HepG2 (cell line): Measurements from ENCODE around the gene RAP2C. TPM values are rescaled to one million over a fixed set of nuclear protein-coding genes. Genes with fewer than 3 reads are reported as not detected.

Experiments used
- ASH2L ChIP-seq: fragments of 300-600, 200-600 bp; sonication (generic); IDR thresholded peaks from 2 replicates; pipeline ENCODE4 v1.7.0; 2017; ENCODE audit warnings: low read depth, mild to moderate bottlenecking, moderate library complexity, mixed read lengths, low read length; ENCODE audit not compliant: insufficient read length
- GABPA ChIP-seq, 2 experiments: IDR thresholded peaks; 2 replicates each; pipeline ENCODE4 v1.6.1; 2011 to 2016; ENCODE audit warnings: low read depth in 2 of 2, low read length in 1 of 2, missing biosample characterization in 1 of 2, missing genetic modification characterization in 1 of 2
- KMT2B ChIP-seq: IDR thresholded peaks from 2 replicates; pipeline ENCODE4 v1.6.1; 2016; ENCODE audit warnings: missing genetic modification reagents, missing compliant biosample characterization
- MBD4 ChIP-seq: IDR thresholded peaks from 2 replicates; pipeline ENCODE4 v1.6.1; 2012; ENCODE audit warnings: low read length, inconsistent platforms, borderline replicate concordance
- RELA ChIP-seq: sonication (generic); formaldehyde crosslinking; IDR thresholded peaks from 2 replicates; pipeline ENCODE4 v1.4.0; 2020; ENCODE audit warnings: missing genetic modification reagents
- SP2 ChIP-seq: sonication (generic); formaldehyde crosslinking; IDR thresholded peaks from 2 replicates; pipeline ENCODE4 v1.5.1; 2020; ENCODE audit warnings: mild to moderate bottlenecking, missing genetic modification reagents
- TGIF2 ChIP-seq: IDR thresholded peaks from 2 replicates; pipeline ENCODE4 v1.6.1; 2016; ENCODE audit warnings: control low read depth, missing compliant biosample characterization
- TP53 ChIP-seq: sonication (generic); formaldehyde crosslinking; conservative IDR thresholded peaks from 2 replicates; pipeline ENCODE4 v1.4.0; 2020; ENCODE audit warnings: missing genetic modification reagents
- ZNF256 ChIP-seq: sonication (generic); formaldehyde crosslinking; conservative IDR thresholded peaks from 2 replicates; pipeline ENCODE4 v1.4.0; 2020; ENCODE audit warnings: missing genetic modification reagents
- ZNF510 ChIP-seq: sonication (generic); formaldehyde crosslinking; IDR thresholded peaks from 2 replicates; pipeline ENCODE4 v1.4.0; 2020; ENCODE audit warnings: low read depth, mild to moderate bottlenecking, missing genetic modification reagents
- ZNF777 ChIP-seq: sonication (generic); formaldehyde crosslinking; IDR thresholded peaks from 2 replicates; pipeline ENCODE4 v1.4.0; 2020; ENCODE audit warnings: missing genetic modification reagents
- polyA plus RNA-seq, 8 experiments: library from polyadenylated mRNA; depleted of rRNA in 3 of 8; stranded (reverse) in 7 of 8; unstranded in 1 of 8; fragments of >200 nt; fragmentation: Illumina TruSeq in 4 of 8; extraction: Trizol in 4 of 8; gene quantifications; 2 replicates each; pipeline versions ENCODE4 v1.2.1 to v1.2.3, GENCODE V29; 2011 to 2016; ENCODE audit warnings: low read depth in 4 of 8, missing spikeins in 1 of 8, mixed read lengths in 1 of 8; ENCODE audit not compliant: insufficient read depth in 1 of 8
- total RNA-seq, 5 experiments: library from RNA; depleted of rRNA; stranded (reverse); fragments of >200 nt; fragmentation: Illumina TruSeq; extraction: Trizol; gene quantifications; 2 replicates each; pipeline ENCODE4 v1.2.3, GENCODE V29; 2016; ENCODE audit warnings: low read depth in 1 of 5
- TF ChIP-seq, protein P1 (sequence below): IDR thresholded peaks from 2 replicates; pipeline ENCODE4 v1.4.0; 2020; ENCODE audit warnings: mild to moderate bottlenecking, missing genetic modification reagents
- TF ChIP-seq, protein P2 (sequence below), 2 experiments: sonication (generic) in 1 of 2; formaldehyde crosslinking in 1 of 2; IDR thresholded peaks; 2 replicates each; pipeline versions ENCODE4 v1.4.0 to v1.6.1; 2018 to 2020; ENCODE audit warnings: missing genetic modification reagents in 2 of 2, borderline replicate concordance in 1 of 2, low read depth in 1 of 2, mild to moderate bottlenecking in 1 of 2, missing biosample characterization in 1 of 2
- TF ChIP-seq, protein P3 (sequence below): IDR thresholded peaks from 2 replicates; pipeline ENCODE4 v1.6.1; 2016; ENCODE audit warnings: low read depth
- TF ChIP-seq, protein P4 (sequence below): sonication (generic); formaldehyde crosslinking; IDR thresholded peaks from 2 replicates; pipeline ENCODE4 v1.4.0; 2020; ENCODE audit warnings: mild to moderate bottlenecking, missing genetic modification reagents
- TF ChIP-seq, protein P5 (sequence below): IDR thresholded peaks from 2 replicates; pipeline ENCODE4 v1.6.1; 2016; ENCODE audit warnings: low read depth, borderline replicate concordance
- TF ChIP-seq, protein P6 (sequence below), 2 experiments: fragments of 450-650 bp in 1 of 2; sonication (generic) in 1 of 2; formaldehyde crosslinking; IDR thresholded peaks; 2 replicates each; pipeline versions ENCODE4 v1.5.0 to v1.8.0; 2020 to 2022; ENCODE audit warnings: mild to moderate bottlenecking in 1 of 2, missing genetic modification reagents in 1 of 2

Gene RAP2C
- total and polyA plus RNA-seq, 2 of the 13 experiments (the other 11 are each of a cell fraction or from before 2014, with no cell fraction given) = 8.0 to 28.5 TPM

DNA sequence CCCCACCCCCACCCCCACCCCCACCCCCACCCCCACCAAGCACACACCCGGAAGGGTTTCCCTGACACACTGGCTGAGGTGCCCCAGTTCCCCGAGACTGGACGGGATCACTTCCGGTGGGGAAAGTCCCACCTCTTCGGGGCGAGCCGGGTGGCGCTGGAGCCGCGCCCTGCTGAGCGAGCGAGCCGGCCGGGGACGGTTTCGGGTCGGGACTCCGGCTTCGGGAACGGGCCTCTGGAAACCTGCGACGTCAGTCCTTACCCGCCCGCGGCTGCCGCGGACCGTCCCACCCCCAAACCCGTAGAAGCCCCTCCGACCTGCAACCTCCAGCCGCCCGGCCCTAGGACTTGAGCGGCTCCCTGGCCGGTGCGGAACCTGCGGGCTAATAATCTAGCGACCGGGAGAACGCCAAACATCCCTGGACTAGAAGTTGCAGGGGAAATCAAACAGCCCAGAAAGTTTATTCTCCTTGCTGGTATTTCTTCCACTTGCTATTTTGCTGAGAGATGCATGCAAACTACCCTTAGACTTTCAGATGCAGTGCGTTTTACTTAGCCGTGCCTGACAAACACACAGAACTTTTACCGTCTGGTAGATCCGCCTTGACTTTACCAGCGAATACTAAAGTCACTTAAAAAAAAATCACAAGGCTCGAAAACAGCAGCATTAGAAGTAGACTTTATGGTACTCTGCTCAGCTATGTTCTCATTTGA is 991 bp downstream of the RAP2C start (continued):
- TF ChIP-seq ASH2L = peak; percentile 39
- no peak for TF ChIP-seq ZNF256 (CRISPR knock-in tag)
- no peak for TF ChIP-seq MBD4
- TF ChIP-seq, protein P1, sequence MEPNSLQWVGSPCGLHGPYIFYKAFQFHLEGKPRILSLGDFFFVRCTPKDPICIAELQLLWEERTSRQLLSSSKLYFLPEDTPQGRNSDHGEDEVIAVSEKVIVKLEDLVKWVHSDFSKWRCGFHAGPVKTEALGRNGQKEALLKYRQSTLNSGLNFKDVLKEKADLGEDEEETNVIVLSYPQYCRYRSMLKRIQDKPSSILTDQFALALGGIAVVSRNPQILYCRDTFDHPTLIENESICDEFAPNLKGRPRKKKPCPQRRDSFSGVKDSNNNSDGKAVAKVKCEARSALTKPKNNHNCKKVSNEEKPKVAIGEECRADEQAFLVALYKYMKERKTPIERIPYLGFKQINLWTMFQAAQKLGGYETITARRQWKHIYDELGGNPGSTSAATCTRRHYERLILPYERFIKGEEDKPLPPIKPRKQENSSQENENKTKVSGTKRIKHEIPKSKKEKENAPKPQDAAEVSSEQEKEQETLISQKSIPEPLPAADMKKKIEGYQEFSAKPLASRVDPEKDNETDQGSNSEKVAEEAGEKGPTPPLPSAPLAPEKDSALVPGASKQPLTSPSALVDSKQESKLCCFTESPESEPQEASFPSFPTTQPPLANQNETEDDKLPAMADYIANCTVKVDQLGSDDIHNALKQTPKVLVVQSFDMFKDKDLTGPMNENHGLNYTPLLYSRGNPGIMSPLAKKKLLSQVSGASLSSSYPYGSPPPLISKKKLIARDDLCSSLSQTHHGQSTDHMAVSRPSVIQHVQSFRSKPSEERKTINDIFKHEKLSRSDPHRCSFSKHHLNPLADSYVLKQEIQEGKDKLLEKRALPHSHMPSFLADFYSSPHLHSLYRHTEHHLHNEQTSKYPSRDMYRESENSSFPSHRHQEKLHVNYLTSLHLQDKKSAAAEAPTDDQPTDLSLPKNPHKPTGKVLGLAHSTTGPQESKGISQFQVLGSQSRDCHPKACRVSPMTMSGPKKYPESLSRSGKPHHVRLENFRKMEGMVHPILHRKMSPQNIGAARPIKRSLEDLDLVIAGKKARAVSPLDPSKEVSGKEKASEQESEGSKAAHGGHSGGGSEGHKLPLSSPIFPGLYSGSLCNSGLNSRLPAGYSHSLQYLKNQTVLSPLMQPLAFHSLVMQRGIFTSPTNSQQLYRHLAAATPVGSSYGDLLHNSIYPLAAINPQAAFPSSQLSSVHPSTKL (CRISPR knock-in tag) = 0 out of 2 replicates have a peak, but pooled peaks have one; percentile 15
- peak; percentile 69 for TF ChIP-seq KMT2B (CRISPR knock-in tag)
- TF ChIP-seq, protein P2, sequence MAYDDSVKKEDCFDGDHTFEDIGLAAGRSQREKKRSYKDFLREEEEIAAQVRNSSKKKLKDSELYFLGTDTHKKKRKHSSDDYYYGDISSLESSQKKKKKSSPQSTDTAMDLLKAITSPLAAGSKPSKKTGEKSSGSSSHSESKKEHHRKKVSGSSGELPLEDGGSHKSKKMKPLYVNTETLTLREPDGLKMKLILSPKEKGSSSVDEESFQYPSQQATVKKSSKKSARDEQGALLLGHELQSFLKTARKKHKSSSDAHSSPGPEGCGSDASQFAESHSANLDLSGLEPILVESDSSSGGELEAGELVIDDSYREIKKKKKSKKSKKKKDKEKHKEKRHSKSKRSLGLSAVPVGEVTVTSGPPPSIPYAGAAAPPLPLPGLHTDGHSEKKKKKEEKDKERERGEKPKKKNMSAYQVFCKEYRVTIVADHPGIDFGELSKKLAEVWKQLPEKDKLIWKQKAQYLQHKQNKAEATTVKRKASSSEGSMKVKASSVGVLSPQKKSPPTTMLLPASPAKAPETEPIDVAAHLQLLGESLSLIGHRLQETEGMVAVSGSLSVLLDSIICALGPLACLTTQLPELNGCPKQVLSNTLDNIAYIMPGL (CRISPR knock-in tag; IDR thresholded peaks at IDR 0.05; ENCODE audit: borderline replicate concordance in 1 of 2, low read depth in 1 of 2) = peak; percentile 19 to 45; a peak in 2 of 4 replicates
- TF ChIP-seq ZNF777 (CRISPR knock-in tag) = no peak; the same call in 1 of the 2 replicates
- TF ChIP-seq, protein P3, sequence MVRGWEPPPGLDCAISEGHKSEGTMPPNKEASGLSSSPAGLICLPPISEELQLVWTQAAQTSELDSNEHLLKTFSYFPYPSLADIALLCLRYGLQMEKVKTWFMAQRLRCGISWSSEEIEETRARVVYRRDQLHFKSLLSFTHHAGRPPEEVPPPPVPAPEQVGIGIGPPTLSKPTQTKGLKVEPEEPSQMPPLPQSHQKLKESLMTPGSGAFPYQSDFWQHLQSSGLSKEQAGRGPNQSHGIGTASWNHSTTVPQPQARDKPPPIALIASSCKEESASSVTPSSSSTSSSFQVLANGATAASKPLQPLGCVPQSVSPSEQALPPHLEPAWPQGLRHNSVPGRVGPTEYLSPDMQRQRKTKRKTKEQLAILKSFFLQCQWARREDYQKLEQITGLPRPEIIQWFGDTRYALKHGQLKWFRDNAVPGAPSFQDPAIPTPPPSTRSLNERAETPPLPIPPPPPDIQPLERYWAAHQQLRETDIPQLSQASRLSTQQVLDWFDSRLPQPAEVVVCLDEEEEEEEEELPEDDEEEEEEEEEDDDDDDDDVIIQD = no peak
- TF ChIP-seq TP53 = no peak
- peak; percentile 84 for TF ChIP-seq GABPA (IDR thresholded peaks at IDR 0.05; ENCODE audit: low read depth, low read length)
- TF ChIP-seq GABPA (CRISPR knock-in tag; IDR thresholded peaks at IDR 0.05; ENCODE audit: low read depth) = peak; percentile 89
- TF ChIP-seq SP2 (CRISPR knock-in tag) = peak; percentile 58
- TF ChIP-seq, protein P4, sequence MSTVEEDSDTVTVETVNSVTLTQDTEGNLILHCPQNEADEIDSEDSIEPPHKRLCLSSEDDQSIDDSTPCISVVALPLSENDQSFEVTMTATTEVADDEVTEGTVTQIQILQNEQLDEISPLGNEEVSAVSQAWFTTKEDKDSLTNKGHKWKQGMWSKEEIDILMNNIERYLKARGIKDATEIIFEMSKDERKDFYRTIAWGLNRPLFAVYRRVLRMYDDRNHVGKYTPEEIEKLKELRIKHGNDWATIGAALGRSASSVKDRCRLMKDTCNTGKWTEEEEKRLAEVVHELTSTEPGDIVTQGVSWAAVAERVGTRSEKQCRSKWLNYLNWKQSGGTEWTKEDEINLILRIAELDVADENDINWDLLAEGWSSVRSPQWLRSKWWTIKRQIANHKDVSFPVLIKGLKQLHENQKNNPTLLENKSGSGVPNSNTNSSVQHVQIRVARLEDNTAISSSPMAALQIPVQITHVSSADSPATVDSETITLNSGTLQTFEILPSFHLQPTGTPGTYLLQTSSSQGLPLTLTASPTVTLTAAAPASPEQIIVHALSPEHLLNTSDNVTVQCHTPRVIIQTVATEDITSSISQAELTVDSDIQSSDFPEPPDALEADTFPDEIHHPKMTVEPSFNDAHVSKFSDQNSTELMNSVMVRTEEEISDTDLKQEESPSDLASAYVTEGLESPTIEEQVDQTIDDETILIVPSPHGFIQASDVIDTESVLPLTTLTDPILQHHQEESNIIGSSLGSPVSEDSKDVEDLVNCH (CRISPR knock-in tag) = no peak
- TF ChIP-seq, protein P5, sequence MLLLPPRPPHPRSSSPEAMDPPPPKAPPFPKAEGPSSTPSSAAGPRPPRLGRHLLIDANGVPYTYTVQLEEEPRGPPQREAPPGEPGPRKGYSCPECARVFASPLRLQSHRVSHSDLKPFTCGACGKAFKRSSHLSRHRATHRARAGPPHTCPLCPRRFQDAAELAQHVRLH (CRISPR knock-in tag) = no peak
- TF ChIP-seq TGIF2 = peak; percentile 25; the same call in 1 of the 2 replicates
- no peak for TF ChIP-seq ZNF510
- TF ChIP-seq, protein P6, sequence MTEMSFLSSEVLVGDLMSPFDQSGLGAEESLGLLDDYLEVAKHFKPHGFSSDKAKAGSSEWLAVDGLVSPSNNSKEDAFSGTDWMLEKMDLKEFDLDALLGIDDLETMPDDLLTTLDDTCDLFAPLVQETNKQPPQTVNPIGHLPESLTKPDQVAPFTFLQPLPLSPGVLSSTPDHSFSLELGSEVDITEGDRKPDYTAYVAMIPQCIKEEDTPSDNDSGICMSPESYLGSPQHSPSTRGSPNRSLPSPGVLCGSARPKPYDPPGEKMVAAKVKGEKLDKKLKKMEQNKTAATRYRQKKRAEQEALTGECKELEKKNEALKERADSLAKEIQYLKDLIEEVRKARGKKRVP (CRISPR knock-in tag; IDR thresholded peaks at IDR 0.05) = no peak
- no peak for TF ChIP-seq RELA (CRISPR knock-in tag)
